Measurements from ENCODE around the gene MOV10L1.

Gene MOV10L1

GRCh38 chr22:50072167-50072555, 17.6 kb upstream of the MOV10L1 start:
- H3K27me3 ChIP-seq (ENCODE audit: low read depth, low read length) = no peaks in the 10 kb centered on the region
- H3K4me1 ChIP-seq (ENCODE audit: low read length) = no peaks in the 10 kb centered on the region
- H3K4me3 ChIP-seq (ENCODE audit: low read length) = no peak overlapping the region
- no peaks in the 10 kb centered on the region for H3K9me3 ChIP-seq (ENCODE audit: insufficient read depth, low read length)
- TF ChIP-seq EZH2phosphoT487 (IDR thresholded peaks at IDR 0.05; ENCODE audit: low read depth) = no peak
- TF ChIP-seq CTCF (IDR thresholded peaks at IDR 0.05; ENCODE audit: low read depth, low read length) = no peak
- H3K4me2 ChIP-seq (ENCODE audit: low read length) = no peak overlapping the region
- H4K20me1 ChIP-seq (ENCODE audit: insufficient read depth, low read length) = no peaks in the 10 kb centered on the region
- H3K9ac ChIP-seq (ENCODE audit: low read length) = no peak overlapping the region
- no peak overlapping the region for H2AFZ ChIP-seq (ENCODE audit: low read depth, low read length)
- H3K79me2 ChIP-seq (ENCODE audit: low read length) = no peaks in the 10 kb centered on the region
- H3K27ac ChIP-seq (ENCODE audit: low read length) = no peak overlapping the region
- H3K36me3 ChIP-seq (replicated peaks; ENCODE audit: low read depth, low read length) = no peaks in the 10 kb centered on the region

- H2AFZ ChIP-seq (ENCODE audit: low read depth, low read length) = no peak overlapping the region
- H3K4me1 ChIP-seq (ENCODE audit: low read length) = no peaks in the 10 kb centered on the region
- no peaks in the 10 kb centered on the region for H3K9me3 ChIP-seq (ENCODE audit: insufficient read depth, low read length)
- H3K79me2 ChIP-seq (ENCODE audit: low read length) = no peaks in the 10 kb centered on the region
- H3K4me3 ChIP-seq (ENCODE audit: low read length) = no peak overlapping the region
- H3K36me3 ChIP-seq (replicated peaks; ENCODE audit: low read depth, low read length) = no peaks in the 10 kb centered on the region
- no peak overlapping the region for H3K9ac ChIP-seq (ENCODE audit: low read length)
- no peaks in the 10 kb centered on the region for H4K20me1 ChIP-seq (ENCODE audit: insufficient read depth, low read length)
- no peaks in the 10 kb centered on the region for H3K27me3 ChIP-seq (ENCODE audit: low read depth, low read length)
- H3K4me2 ChIP-seq (ENCODE audit: low read length) = no peak overlapping the region
- TF ChIP-seq EZH2phosphoT487 (IDR thresholded peaks at IDR 0.05; ENCODE audit: low read depth) (no peak), CTCF (IDR thresholded peaks at IDR 0.05; ENCODE audit: low read depth, low read length) (no peak)
- H3K27ac ChIP-seq (ENCODE audit: low read length) = no peak overlapping the region
Observed at GRCh38 chr22:50072714-50073538, 16.9 kb upstream of the MOV10L1 start.

GRCh38 chr22:50074056-50074455, 15.8 kb upstream of the MOV10L1 start:
- no peaks in the 10 kb centered on the region for H3K4me1 ChIP-seq (ENCODE audit: low read length)

GRCh38 chr22:50074551-50075530, 15.0 kb upstream of the MOV10L1 start:
- no peak overlapping the region for H2AFZ ChIP-seq (ENCODE audit: low read depth, low read length)
- H3K27me3 ChIP-seq (ENCODE audit: low read depth, low read length) = no peaks in the 10 kb centered on the region
- TF ChIP-seq CTCF (IDR thresholded peaks at IDR 0.05; ENCODE audit: low read depth, low read length) = no peak
- TF ChIP-seq EZH2phosphoT487 (IDR thresholded peaks at IDR 0.05; ENCODE audit: low read depth) = no peak
- no peaks in the 10 kb centered on the region for H3K36me3 ChIP-seq (replicated peaks; ENCODE audit: low read depth, low read length)
- H3K27ac ChIP-seq (ENCODE audit: low read length) = no peak overlapping the region
- no peak overlapping the region for H3K4me2 ChIP-seq (ENCODE audit: low read length)
- no peak overlapping the region for H3K9ac ChIP-seq (ENCODE audit: low read length)
- H3K4me3 ChIP-seq (ENCODE audit: low read length) = no peak overlapping the region
- H3K9me3 ChIP-seq (ENCODE audit: insufficient read depth, low read length) = no peaks in the 10 kb centered on the region
- H3K79me2 ChIP-seq (ENCODE audit: low read length) = no peaks in the 10 kb centered on the region
- no peaks in the 10 kb centered on the region for H3K4me1 ChIP-seq (ENCODE audit: low read length)
- H4K20me1 ChIP-seq (ENCODE audit: insufficient read depth, low read length) = no peaks in the 10 kb centered on the region

More at GRCh38 chr22:50074056-50074455, 15.8 kb upstream of the MOV10L1 start:
- H3K27me3 ChIP-seq (ENCODE audit: low read depth, low read length) = no peaks in the 10 kb centered on the region
- H2AFZ ChIP-seq (ENCODE audit: low read depth, low read length) = no peak overlapping the region
- no peaks in the 10 kb centered on the region for H4K20me1 ChIP-seq (ENCODE audit: insufficient read depth, low read length)
- H3K79me2 ChIP-seq (ENCODE audit: low read length) = no peaks in the 10 kb centered on the region
- TF ChIP-seq EZH2phosphoT487 (IDR thresholded peaks at IDR 0.05; ENCODE audit: low read depth) = no peak
- no peaks in the 10 kb centered on the region for H3K36me3 ChIP-seq (replicated peaks; ENCODE audit: low read depth, low read length)
- no peak overlapping the region for H3K4me3 ChIP-seq (ENCODE audit: low read length)
- H3K4me2 ChIP-seq (ENCODE audit: low read length) = no peak overlapping the region
- no peaks in the 10 kb centered on the region for H3K9me3 ChIP-seq (ENCODE audit: insufficient read depth, low read length)
- H3K27ac ChIP-seq (ENCODE audit: low read length) = no peak overlapping the region
- H3K9ac ChIP-seq (ENCODE audit: low read length) = no peak overlapping the region
